GM19099 (cell line): ENCODE measurements around the gene PRKCA.

ENCODE experiments used
- POLR2A ChIP-seq: IDR thresholded peaks from 3 replicates; pipeline ENCODE4 v1.6.1; 2011; ENCODE audit warnings: low read depth; ENCODE audit not compliant: insufficient read length; ENCODE audit errors: extremely low read depth

PRKCA gene

GRCh38 chr17:66760324-66760723 lies 457.9 kb downstream of the PRKCA start:
- no peak for TF ChIP-seq POLR2A

GRCh38 chr17:66762276-66762675 lies 459.9 kb downstream of the PRKCA start:
- TF ChIP-seq POLR2A = no peak

GRCh38 chr17:66763056-66763455 lies 460.6 kb downstream of the PRKCA start:
- no peak for TF ChIP-seq POLR2A

- no peak for TF ChIP-seq POLR2A
These were observed 462.1 kb downstream of the PRKCA start for GRCh38 chr17:66764506-66764905.

- no peak for TF ChIP-seq POLR2A
These were observed 464.9 kb downstream of the PRKCA start for GRCh38 chr17:66767154-66767933.

GRCh38 chr17:66769911-66770310 lies 467.5 kb downstream of the PRKCA start:
- TF ChIP-seq POLR2A = no peak

GRCh38 chr17:66772148-66772812 lies 469.9 kb downstream of the PRKCA start:
- no peak for TF ChIP-seq POLR2A

GRCh38 chr17:66775271-66775670 lies 472.9 kb downstream of the PRKCA start:
- no peak for TF ChIP-seq POLR2A

- TF ChIP-seq POLR2A = no peak
These were observed 473.5 kb downstream of the PRKCA start for GRCh38 chr17:66775881-66776400.

- TF ChIP-seq POLR2A = no peak
These were observed 474.7 kb downstream of the PRKCA start for GRCh38 chr17:66776999-66777688.

- TF ChIP-seq POLR2A = no peak
These were observed 475.3 kb downstream of the PRKCA start for GRCh38 chr17:66777689-66778225.

GRCh38 chr17:66778531-66779236 lies 476.3 kb downstream of the PRKCA start:
- no peak for TF ChIP-seq POLR2A

GRCh38 chr17:66779237-66779606 lies 476.8 kb downstream of the PRKCA start:
- TF ChIP-seq POLR2A = no peak

- TF ChIP-seq POLR2A = no peak
These were observed 478.7 kb downstream of the PRKCA start for GRCh38 chr17:66781135-66781534.

- no peak for TF ChIP-seq POLR2A
These were observed 480.4 kb downstream of the PRKCA start for GRCh38 chr17:66782851-66783250.

- no peak for TF ChIP-seq POLR2A
These were observed 481.4 kb downstream of the PRKCA start for GRCh38 chr17:66783656-66784381.
